Suprapubic skin (tissue), 3 donors: ENCODE measurements around the gene NPC1.

Experiments used
- CTCF ChIP-seq, 2 donors: fragments of 200-600 bp in 1 of 2; fragments of 450-650 bp in 1 of 2; sonication (generic) in 1 of 2; IDR thresholded peaks; one replicate each; pipeline ENCODE4 v1.5.1; 2016 to 2019; ENCODE audit warnings: antibody characterized with exemption in 2 of 2, mild to moderate bottlenecking in 1 of 2, moderate library complexity in 1 of 2
- EP300 ChIP-seq: sonication (generic); formaldehyde crosslinking; IDR thresholded peaks from one replicate; pipeline ENCODE4 v1.6.1; 2017; ENCODE audit warnings: antibody characterized with exemption
- POLR2A ChIP-seq, 2 donors: fragments of 450-650 bp; IDR thresholded peaks; one replicate each; pipeline ENCODE4 v1.6.1; 2017; ENCODE audit warnings: antibody characterized with exemption in 2 of 2, mild to moderate bottlenecking in 2 of 2, moderate library complexity in 2 of 2

GRCh38 chr18:23595591-23595990, 9.3 kb upstream of the NPC1 start:
- TF ChIP-seq CTCF (IDR thresholded peaks at IDR 0.05) (no peak), EP300 (no peak), POLR2A (IDR thresholded peaks at IDR 0.05) (no peak)
